Osteocyte (in vitro differentiated cells): ENCODE results near the gene PSMD14. TPM values are rescaled to one million over a fixed set of nuclear protein-coding genes. Genes with fewer than 3 reads are reported as not detected.
"Not testable (repeated sequence)": the region's sequence is repeated elsewhere in the genome, so short reads cannot be mapped to it uniquely, and the experiment has no call there.

ENCODE experiments used
- DNase-seq: peaks from one replicate; pipeline ENCODE4 v3.0.0; 2021; ENCODE audit warnings: mixed read lengths; ENCODE audit not compliant: unreplicated experiment; ENCODE audit errors: extremely low spot score
- H3K27ac Mint-ChIP-seq: one replicate; pipeline ENCODE4 v1.8.0; 2021; ENCODE audit warnings: mild to moderate bottlenecking, mixed read lengths; ENCODE audit not compliant: unreplicated experiment
- H3K27me3 Mint-ChIP-seq: one replicate; pipeline ENCODE4 v1.8.0; 2021; ENCODE audit warnings: mixed read lengths; ENCODE audit not compliant: unreplicated experiment
- H3K36me3 Mint-ChIP-seq: one replicate; pipeline ENCODE4 v1.8.0; 2021; ENCODE audit warnings: mixed read lengths; ENCODE audit not compliant: unreplicated experiment
- H3K4me1 Mint-ChIP-seq: one replicate; pipeline ENCODE4 v1.8.0; 2021; ENCODE audit warnings: mixed read lengths; ENCODE audit not compliant: unreplicated experiment
- H3K4me3 Mint-ChIP-seq: one replicate; pipeline ENCODE4 v1.8.0; 2021; ENCODE audit warnings: mild to moderate bottlenecking, moderate library complexity, mixed read lengths; ENCODE audit not compliant: unreplicated experiment
- H3K9me3 Mint-ChIP-seq: one replicate; pipeline ENCODE4 v1.8.0; 2021; ENCODE audit warnings: mixed read lengths; ENCODE audit not compliant: unreplicated experiment
- CTCF ChIP-seq: fragments of 200-600 bp; sonication (generic); IDR thresholded peaks from 2 replicates; pipeline ENCODE4 v1.5.0; 2021; ENCODE audit warnings: antibody characterized with exemption, mild to moderate bottlenecking, moderate library complexity
- total RNA-seq: library from RNA; stranded (reverse); gene quantifications from 2 replicates; pipeline ENCODE4 v1.2.1, GENCODE V29; 2021

PSMD14 gene
- total RNA-seq, 1 donor from 2014 or later = 38.7 TPM

- Mint-ChIP-seq H3K9me3 (no peaks in the 10 kb centered on the region), H3K27me3 (no peaks in the 10 kb centered on the region)
- no peak for TF ChIP-seq CTCF
These were observed 29.0 kb downstream of the PSMD14 start for GRCh38 chr2:161337247-161337646.

DNA sequence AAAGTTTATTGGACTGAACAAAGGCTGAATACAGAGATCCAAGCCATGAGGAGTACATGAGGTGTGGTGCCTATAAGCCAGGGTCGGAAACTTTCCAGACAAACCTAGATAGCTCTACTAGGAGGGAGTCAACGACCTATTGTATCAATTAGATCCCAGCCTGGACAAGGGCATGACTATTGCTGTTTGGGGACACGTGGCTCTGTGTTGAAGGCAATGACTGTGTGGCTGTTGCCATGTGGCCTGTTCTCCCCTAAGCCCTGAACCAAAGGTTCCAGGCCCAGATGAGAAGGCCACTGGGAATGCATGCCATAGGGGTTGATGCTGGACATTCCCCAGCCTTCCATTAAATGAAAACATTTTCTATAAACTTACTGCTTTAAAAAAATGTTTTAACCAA lies 31.3 kb downstream of the PSMD14 start:
- H3K4me3 Mint-ChIP-seq, H3K9me3 Mint-ChIP-seq: not testable (repeated sequence)
- peaks cover 16% of the 10 kb centered on the region for H3K36me3 Mint-ChIP-seq

More at GRCh38 chr2:161337247-161337646, 29.0 kb downstream of the PSMD14 start:
- Mint-ChIP-seq H3K4me1 (no peaks in the 10 kb centered on the region), H3K36me3 (peaks cover 12% of the 10 kb centered on the region), H3K27ac (no peak overlapping the region), H3K4me3 (no peak overlapping the region)
- no peak for DNase-seq

GRCh38 chr2:161340930-161341413 lies 32.7 kb downstream of the PSMD14 start:
- H3K36me3 Mint-ChIP-seq = peaks cover 20% of the 10 kb centered on the region
- H3K9me3 Mint-ChIP-seq, H3K4me1 Mint-ChIP-seq, H3K27ac Mint-ChIP-seq, H3K27me3 Mint-ChIP-seq, H3K4me3 Mint-ChIP-seq, DNase-seq: not testable (repeated sequence)

More for the DNA sequence above, 31.3 kb downstream of the PSMD14 start:
- DNase-seq, H3K27me3 Mint-ChIP-seq, H3K4me1 Mint-ChIP-seq, H3K27ac Mint-ChIP-seq: not testable (repeated sequence)

GRCh38 chr2:161343235-161343634 lies 35.0 kb downstream of the PSMD14 start:
- Mint-ChIP-seq H3K36me3 (peaks cover 23% of the 10 kb centered on the region), H3K27ac (no peak overlapping the region), H3K9me3 (peaks cover 8% of the 10 kb centered on the region), H3K4me3 (no peak overlapping the region), H3K4me1 (peaks cover 3% of the 10 kb centered on the region), H3K27me3 (no peaks in the 10 kb centered on the region)
- no peak for DNase-seq
- TF ChIP-seq CTCF = no peak

DNA sequence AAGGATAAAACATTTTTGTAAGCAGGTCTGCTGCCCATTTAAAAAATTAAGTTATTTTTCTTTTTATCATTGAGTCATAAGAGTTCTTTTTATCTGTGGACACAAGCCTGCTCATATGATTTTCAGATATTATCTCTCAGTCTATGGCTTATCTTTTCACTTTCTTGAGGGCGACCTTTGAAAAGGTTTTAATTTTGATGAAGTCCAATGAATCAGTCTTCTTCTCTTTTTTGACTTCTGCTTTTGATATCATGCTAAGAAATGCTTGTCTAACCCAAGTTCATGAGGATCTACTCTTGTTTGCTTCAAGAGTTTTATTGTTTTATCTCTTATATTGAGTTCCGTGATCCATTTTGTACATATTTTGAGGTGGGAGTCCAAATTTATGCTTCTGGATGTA lies 36.5 kb downstream of the PSMD14 start:
- no peak overlapping the region for H3K27ac Mint-ChIP-seq
- H3K36me3 Mint-ChIP-seq = peaks cover 19% of the 10 kb centered on the region
- TF ChIP-seq CTCF = no peak

GRCh38 chr2:161351678-161352077 lies 43.5 kb downstream of the PSMD14 start:
- peaks cover 18% of the 10 kb centered on the region for H3K4me1 Mint-ChIP-seq
- DNase-seq = no peak
- no peaks in the 10 kb centered on the region for H3K36me3 Mint-ChIP-seq
- no peaks in the 10 kb centered on the region for H3K9me3 Mint-ChIP-seq
- TF ChIP-seq CTCF = no peak
- no peak overlapping the region for H3K4me3 Mint-ChIP-seq
- H3K27me3 Mint-ChIP-seq = no peaks in the 10 kb centered on the region
- no peak overlapping the region for H3K27ac Mint-ChIP-seq

More for the DNA sequence above, 36.5 kb downstream of the PSMD14 start:
- Mint-ChIP-seq H3K4me1 (peaks cover 3% of the 10 kb centered on the region), H3K4me3 (no peak overlapping the region), H3K9me3 (peaks cover 8% of the 10 kb centered on the region), H3K27me3 (no peaks in the 10 kb centered on the region)
- no peak for DNase-seq
